IMR-90 (cell line): Measurements from ENCODE around the gene GUCY1A2.

ENCODE experiments used
- BHLHE40 ChIP-seq: fragments of 150-350 bp; IDR thresholded peaks from 2 replicates; pipeline ENCODE4 v1.6.1; 2016; ENCODE audit warnings: mild to moderate bottlenecking, low read depth, low read length
- CTCF ChIP-seq: conservative IDR thresholded peaks from 2 replicates; pipeline ENCODE4 v1.5.1; 2012; ENCODE audit warnings: mild to moderate bottlenecking, low read depth, low read length, improper control_type of control experiment
- FOS ChIP-seq: fragments of 150-350 bp; IDR thresholded peaks from 2 replicates; pipeline ENCODE4 v1.6.1; 2016; ENCODE audit warnings: low read depth, low read length
- MAZ ChIP-seq: IDR thresholded peaks from 2 replicates; pipeline ENCODE4 v1.6.1; 2012; ENCODE audit warnings: low read depth, mild to moderate bottlenecking, low read length, improper control_type of control experiment, moderate library complexity, borderline replicate concordance
- POLR2A ChIP-seq: IDR thresholded peaks from 2 replicates; pipeline ENCODE4 v1.6.1; 2012; ENCODE audit warnings: mild to moderate bottlenecking, low read depth, low read length
- RAD21 ChIP-seq: IDR thresholded peaks from 2 replicates; pipeline ENCODE4 v1.6.1; 2012; ENCODE audit warnings: low read length, improper control_type of control experiment
- RCOR1 ChIP-seq: IDR thresholded peaks from 2 replicates; pipeline ENCODE4 v1.6.1; 2012; ENCODE audit warnings: mild to moderate bottlenecking, low read length, improper control_type of control experiment; ENCODE audit not compliant: insufficient replicate concordance
- SMC3 ChIP-seq: fragments of 150-350 bp; IDR thresholded peaks from 2 replicates; pipeline ENCODE4 v1.6.1; 2016; ENCODE audit warnings: low read depth, mild to moderate bottlenecking, antibody characterized with exemption, low read length, moderate library complexity

- TF ChIP-seq CTCF (no peak), POLR2A (no peak), FOS (no peak), SMC3 (no peak), RCOR1 (no peak), RAD21 (no peak), BHLHE40 (no peak), MAZ (no peak)
These were observed 43.4 kb downstream of the GUCY1A2 start for GRCh38 chr11:106974831-106975230.
